ENCODE measurements around the gene LRP10. TPM values are rescaled to one million over a fixed set of nuclear protein-coding genes. Genes with fewer than 3 reads are reported as not detected.

The LRP10 gene
- polyA plus RNA-seq, 1 experiment, result 87.8 TPM

DNA sequence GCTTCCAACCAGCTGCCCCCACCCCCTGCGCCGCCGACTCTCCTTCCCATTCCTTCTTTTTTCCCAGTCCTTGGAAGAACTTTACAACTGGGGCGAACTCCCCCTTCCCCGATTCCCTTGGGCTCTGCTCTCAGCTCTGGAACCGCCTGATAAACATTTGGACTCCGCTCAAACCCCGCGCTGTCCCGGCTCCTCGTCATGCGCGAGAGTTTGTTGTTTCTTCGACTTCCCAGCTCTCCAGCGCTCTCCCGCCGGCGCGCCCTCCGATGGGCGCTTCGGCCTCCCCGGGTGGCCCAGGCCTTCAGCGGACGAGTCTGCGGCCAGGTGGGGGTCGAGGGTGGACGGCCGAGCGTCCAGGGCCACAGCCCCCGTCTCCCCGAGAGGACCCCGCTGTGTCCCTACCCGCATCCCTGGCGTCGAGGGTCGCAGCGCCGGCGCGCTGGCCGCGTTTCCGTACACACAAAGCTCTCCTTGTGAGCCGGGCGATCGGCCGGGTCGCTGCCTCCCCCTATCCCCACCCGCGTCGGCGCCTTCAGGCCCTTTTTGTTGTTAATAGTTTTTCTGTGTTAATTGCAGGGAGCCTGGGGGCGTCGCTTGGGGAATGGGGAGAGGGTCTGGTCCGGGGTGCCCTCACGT, 34.3 kb upstream of the LRP10 start:
- H3K4me3 ChIP-seq (ENCODE audit: low read depth, low read length), result peak overlapping the region; percentile 89
- TF ChIP-seq, protein P1, sequence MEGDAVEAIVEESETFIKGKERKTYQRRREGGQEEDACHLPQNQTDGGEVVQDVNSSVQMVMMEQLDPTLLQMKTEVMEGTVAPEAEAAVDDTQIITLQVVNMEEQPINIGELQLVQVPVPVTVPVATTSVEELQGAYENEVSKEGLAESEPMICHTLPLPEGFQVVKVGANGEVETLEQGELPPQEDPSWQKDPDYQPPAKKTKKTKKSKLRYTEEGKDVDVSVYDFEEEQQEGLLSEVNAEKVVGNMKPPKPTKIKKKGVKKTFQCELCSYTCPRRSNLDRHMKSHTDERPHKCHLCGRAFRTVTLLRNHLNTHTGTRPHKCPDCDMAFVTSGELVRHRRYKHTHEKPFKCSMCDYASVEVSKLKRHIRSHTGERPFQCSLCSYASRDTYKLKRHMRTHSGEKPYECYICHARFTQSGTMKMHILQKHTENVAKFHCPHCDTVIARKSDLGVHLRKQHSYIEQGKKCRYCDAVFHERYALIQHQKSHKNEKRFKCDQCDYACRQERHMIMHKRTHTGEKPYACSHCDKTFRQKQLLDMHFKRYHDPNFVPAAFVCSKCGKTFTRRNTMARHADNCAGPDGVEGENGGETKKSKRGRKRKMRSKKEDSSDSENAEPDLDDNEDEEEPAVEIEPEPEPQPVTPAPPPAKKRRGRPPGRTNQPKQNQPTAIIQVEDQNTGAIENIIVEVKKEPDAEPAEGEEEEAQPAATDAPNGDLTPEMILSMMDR (IDR thresholded peaks at IDR 0.05; ENCODE audit: low read depth, low read length), result 0 out of 2 replicates have a peak, but pooled peaks have one; percentile 5
- DNase-seq (ENCODE audit: low read depth, low spot score), result no peak
- H3K9me3 ChIP-seq (ENCODE audit: control insufficient read depth, insufficient read depth, low read length), result peaks cover 12% of the 10 kb centered on the region; the same call in 1 of the 2 replicates
- POLR2A ChIA-PET, result interaction anchor here (0.5 to 3.9 kb wide), 10 partner anchors 11 to 327 kb away, joined by 3 to 76 read pairs (median 5); partner anchors contain the start of genes OXA1L and PRMT5
- peak overlapping the region; percentile 94 for H3K27ac ChIP-seq (ENCODE audit: low read depth, low read length)
- CTCF ChIA-PET, result interaction anchor here (0.7 to 8.7 kb wide), 11 partner anchors 9 to 1276 kb away, joined by 3 to 104 read pairs (median 4); no protein-coding TSS in a partner anchor
- H3K27me3 ChIP-seq (ENCODE audit: control insufficient read depth, insufficient read depth, low read length), result no peaks in the 10 kb centered on the region

DNA sequence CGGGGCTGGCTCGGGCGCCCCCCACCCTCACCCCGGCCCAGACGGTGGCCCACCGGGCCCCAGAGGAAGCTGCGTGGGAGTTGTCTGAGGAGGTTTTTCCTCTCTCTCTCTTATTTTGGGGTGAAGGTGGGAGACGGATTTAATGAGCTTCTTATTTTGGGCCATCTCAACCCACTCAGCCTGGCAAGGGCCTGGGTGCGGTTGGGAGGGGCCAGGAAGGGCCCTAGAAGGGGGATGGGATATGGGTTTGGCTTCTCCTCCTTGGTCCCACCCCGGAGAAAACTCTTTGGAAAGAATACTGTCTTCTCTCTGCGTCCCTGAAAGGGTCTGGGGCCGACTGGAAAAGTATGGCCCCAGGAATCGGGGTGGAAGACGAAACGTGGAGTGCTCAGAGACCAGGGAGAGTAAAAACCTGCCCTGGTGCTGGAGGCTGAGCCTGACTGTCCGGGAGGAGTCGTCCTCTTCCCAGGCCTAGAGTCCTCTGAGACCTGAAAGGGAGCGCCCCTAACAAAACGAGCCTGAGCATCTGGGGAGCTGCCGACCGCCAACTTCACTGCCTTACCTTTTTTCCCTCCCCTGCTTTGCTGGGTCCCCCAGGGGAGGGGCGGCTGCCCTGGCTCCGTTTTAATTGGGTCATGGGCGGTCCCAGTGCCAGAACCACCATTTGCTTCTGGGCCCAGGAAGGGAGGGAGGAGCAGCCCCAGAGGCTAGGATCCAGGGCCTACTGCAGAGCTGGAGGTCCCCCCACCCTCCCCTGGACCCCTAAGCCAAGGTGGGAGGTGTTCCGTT, 33.6 kb upstream of the LRP10 start:
- Histone ChIP-seq H3K27ac (ENCODE audit: low read depth, low read length) (peak overlapping the region; percentile 94), H3K27me3 (ENCODE audit: control insufficient read depth, insufficient read depth, low read length) (no peaks in the 10 kb centered on the region), H3K4me3 (ENCODE audit: low read depth, low read length) (peak overlapping the region; percentile 89), H3K9me3 (ENCODE audit: control insufficient read depth, insufficient read depth, low read length) (peaks cover 12% of the 10 kb centered on the region; the same call in 1 of the 2 replicates)
- POLR2A ChIA-PET, result interaction anchor here (0.5 to 3.9 kb wide), 11 partner anchors 8 to 328 kb away, joined by 3 to 76 read pairs (median 4); partner anchors contain the start of genes MRPL52, OXA1L and PRMT5
- CTCF ChIA-PET, result interaction anchor here (0.7 to 8.7 kb wide), 12 partner anchors 10 to 281 kb away, joined by 3 to 104 read pairs (median 4); no protein-coding TSS in a partner anchor
- TF ChIP-seq, protein P1 (IDR thresholded peaks at IDR 0.05; ENCODE audit: low read depth, low read length), result no peak
- no peak for DNase-seq (ENCODE audit: low read depth, low spot score)

DNA sequence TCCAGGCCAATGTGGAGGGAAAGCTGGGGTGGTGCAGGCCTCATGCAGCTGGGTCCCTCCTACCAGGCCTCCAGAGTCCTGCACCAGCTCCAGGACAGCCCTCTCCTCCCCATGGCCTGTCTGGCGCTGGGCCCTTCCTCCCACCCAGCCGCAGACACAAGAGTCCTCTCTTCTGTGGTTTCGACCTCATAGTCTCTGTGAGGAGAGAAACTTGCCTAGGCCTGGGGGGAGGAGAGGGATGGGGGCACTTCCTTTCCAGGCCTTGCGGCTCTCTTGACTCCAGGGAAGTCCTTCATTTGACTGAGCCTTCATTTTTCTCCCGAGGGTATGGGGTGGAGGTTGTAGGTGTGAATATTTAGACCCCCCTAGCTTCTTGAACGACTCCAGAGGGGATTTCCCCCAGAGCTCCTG, 32.9 kb upstream of the LRP10 start:
- peak overlapping the region; percentile 94 for H3K27ac ChIP-seq (ENCODE audit: low read depth, low read length)
- TF ChIP-seq, protein P1 (IDR thresholded peaks at IDR 0.05; ENCODE audit: low read depth, low read length), result no peak
- ChIA-PET POLR2A (interaction anchor here (0.6 to 3.9 kb wide), 6 partner anchors 9 to 72 kb away, joined by 3 to 76 read pairs (median 20); partner anchors contain the start of genes MRPL52 and OXA1L), CTCF (interaction anchor here (0.7 to 8.7 kb wide), 6 partner anchors 10 to 282 kb away, joined by 3 to 104 read pairs (median 15); no protein-coding TSS in a partner anchor)
- no peak for DNase-seq (ENCODE audit: low read depth, low spot score)
- no peaks in the 10 kb centered on the region for H3K27me3 ChIP-seq (ENCODE audit: control insufficient read depth, insufficient read depth, low read length)
- H3K9me3 ChIP-seq (ENCODE audit: control insufficient read depth, insufficient read depth, low read length), result peaks cover 12% of the 10 kb centered on the region; the same call in 1 of the 2 replicates
- peak overlapping the region; percentile 89 for H3K4me3 ChIP-seq (ENCODE audit: low read depth, low read length)

DNA sequence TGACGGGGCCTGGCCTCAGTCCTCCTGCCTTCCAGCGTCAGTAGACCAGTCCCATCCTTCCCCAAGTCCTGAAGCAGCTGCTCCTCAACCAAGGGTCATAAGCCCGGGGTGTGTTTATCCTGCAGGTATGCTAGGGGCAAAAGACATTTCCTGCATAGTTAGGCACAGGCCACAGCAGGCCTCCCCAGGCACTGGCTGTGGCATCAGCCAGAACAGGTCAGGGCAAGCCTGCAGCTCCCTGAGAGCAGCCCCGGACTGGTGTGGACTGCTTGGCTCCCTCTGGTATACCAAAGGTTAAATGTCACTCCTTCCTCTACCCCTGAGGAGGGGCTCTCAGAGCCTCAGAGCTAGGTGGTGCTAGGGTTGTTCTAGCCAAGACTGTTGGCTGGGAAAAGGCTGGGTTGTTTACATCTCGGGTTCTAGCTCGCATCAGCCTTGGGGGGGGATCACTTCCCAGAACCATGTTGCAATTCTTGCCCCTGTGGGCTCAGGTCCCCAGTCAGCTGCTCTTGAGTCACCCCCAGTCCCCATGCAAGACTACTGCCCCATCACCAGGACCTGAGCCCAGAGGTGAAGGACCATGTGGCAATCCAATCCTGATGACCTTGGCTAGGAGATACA, 32.3 kb upstream of the LRP10 start:
- TF ChIP-seq, protein P1 (IDR thresholded peaks at IDR 0.05; ENCODE audit: low read depth, low read length), result no peak
- POLR2A ChIA-PET, result interaction anchor here (0.6 to 3.9 kb wide), 4 partner anchors 9 to 20 kb away, joined by 3 to 76 read pairs (median 44); no protein-coding TSS in a partner anchor
- Histone ChIP-seq H3K27me3 (ENCODE audit: control insufficient read depth, insufficient read depth, low read length) (no peaks in the 10 kb centered on the region), H3K4me3 (ENCODE audit: low read depth, low read length) (peak overlapping the region; percentile 89), H3K27ac (ENCODE audit: low read depth, low read length) (peak overlapping the region; percentile 94), H3K9me3 (ENCODE audit: control insufficient read depth, insufficient read depth, low read length) (peaks cover 12% of the 10 kb centered on the region; the same call in 1 of the 2 replicates)
- CTCF ChIA-PET, result interaction anchor here (0.6 to 8.7 kb wide), 6 partner anchors 9 to 586 kb away, joined by 5 to 104 read pairs (median 15); no protein-coding TSS in a partner anchor
- no peak for DNase-seq (ENCODE audit: low read depth, low spot score)
